HL-60 (cell line): ENCODE results near the gene WDR27.

Source experiments
- DNase-seq, 2 experiments: peaks; one replicate each; pipeline ENCODE4 v3.0.0-alpha.2; 2010 to 2020; ENCODE audit warnings: low read depth in 1 of 2, low spot score in 1 of 2
- H3K27ac ChIP-seq: fragments of 250-450 bp; sonication (Bioruptor Pico); replicated peaks from 2 replicates; pipeline ENCODE4 v1.5.1; 2020; ENCODE audit warnings: mild to moderate bottlenecking, moderate library complexity
- H3K27me3 ChIP-seq: fragments of 250-450 bp; sonication (Bioruptor Pico); 2 replicates; pipeline ENCODE4 v1.5.1; 2021; ENCODE audit warnings: mild to moderate bottlenecking, moderate library complexity; ENCODE audit not compliant: insufficient read depth, poor library complexity, severe bottlenecking
- H3K4me3 ChIP-seq: replicated peaks from 2 replicates; pipeline ENCODE4 v1.5.1; 2011; ENCODE audit warnings: mild to moderate bottlenecking, control low read depth, low read length; ENCODE audit not compliant: insufficient read depth
- GABPA ChIP-seq: IDR thresholded peaks from 2 replicates; pipeline ENCODE4 v1.6.1; 2012; ENCODE audit warnings: low read depth
- POLR2AphosphoS5 ChIP-seq: IDR thresholded peaks from 2 replicates; pipeline ENCODE4 v1.6.1; 2012; ENCODE audit warnings: low read depth
- SPI1 ChIP-seq: IDR thresholded peaks from 2 replicates; pipeline ENCODE4 v1.6.1; 2012; ENCODE audit warnings: low read depth, mild to moderate bottlenecking, borderline replicate concordance
- TF ChIP-seq, protein P1 (sequence below): IDR thresholded peaks from one replicate; pipeline ENCODE4 v1.5.1; 2011; ENCODE audit warnings: low read length, control low read depth, inconsistent platforms; ENCODE audit not compliant: insufficient read depth
- TF ChIP-seq, protein P2 (sequence below): IDR thresholded peaks from 2 replicates; pipeline ENCODE4 v1.6.1; 2012; ENCODE audit warnings: low read depth; ENCODE audit not compliant: insufficient replicate concordance

The WDR27 gene

DNA sequence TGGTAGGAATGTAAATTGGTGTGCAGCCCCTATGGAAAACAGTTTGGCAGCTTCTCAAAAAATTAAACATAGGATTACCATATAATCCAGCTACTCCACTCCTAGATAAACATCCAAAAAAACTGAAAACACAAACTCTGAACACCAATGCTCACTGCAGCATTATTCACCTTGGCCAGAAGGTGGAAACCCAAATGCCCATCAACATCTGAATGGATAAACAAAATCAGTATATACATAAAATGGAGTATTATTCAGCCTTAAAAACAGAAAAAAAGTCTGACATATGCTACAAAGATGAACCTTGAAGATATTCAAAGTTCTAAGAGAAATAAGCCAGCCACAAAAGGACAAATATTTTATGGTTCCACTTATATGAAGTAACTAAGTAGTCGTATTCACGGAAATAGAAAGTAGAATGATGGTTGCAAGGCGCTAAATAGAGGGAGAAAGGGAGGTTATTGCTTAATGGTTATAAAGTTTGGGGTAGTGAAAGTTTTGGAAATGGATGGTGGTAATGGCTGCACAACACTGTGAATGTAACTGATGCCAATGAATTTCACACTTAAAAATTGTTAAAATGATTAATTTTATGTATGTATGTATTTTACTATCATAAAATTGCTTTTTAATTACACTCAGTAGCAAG is 18.5 kb upstream of the WDR27 start:
- no peak for DNase-seq
- Histone ChIP-seq H3K27me3 (no peaks in the 10 kb centered on the region), H3K4me3 (no peak overlapping the region), H3K27ac (no peak overlapping the region)
- TF ChIP-seq SPI1: no peak
- TF ChIP-seq, protein P1, sequence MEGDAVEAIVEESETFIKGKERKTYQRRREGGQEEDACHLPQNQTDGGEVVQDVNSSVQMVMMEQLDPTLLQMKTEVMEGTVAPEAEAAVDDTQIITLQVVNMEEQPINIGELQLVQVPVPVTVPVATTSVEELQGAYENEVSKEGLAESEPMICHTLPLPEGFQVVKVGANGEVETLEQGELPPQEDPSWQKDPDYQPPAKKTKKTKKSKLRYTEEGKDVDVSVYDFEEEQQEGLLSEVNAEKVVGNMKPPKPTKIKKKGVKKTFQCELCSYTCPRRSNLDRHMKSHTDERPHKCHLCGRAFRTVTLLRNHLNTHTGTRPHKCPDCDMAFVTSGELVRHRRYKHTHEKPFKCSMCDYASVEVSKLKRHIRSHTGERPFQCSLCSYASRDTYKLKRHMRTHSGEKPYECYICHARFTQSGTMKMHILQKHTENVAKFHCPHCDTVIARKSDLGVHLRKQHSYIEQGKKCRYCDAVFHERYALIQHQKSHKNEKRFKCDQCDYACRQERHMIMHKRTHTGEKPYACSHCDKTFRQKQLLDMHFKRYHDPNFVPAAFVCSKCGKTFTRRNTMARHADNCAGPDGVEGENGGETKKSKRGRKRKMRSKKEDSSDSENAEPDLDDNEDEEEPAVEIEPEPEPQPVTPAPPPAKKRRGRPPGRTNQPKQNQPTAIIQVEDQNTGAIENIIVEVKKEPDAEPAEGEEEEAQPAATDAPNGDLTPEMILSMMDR: no peak
- TF ChIP-seq, protein P2, sequence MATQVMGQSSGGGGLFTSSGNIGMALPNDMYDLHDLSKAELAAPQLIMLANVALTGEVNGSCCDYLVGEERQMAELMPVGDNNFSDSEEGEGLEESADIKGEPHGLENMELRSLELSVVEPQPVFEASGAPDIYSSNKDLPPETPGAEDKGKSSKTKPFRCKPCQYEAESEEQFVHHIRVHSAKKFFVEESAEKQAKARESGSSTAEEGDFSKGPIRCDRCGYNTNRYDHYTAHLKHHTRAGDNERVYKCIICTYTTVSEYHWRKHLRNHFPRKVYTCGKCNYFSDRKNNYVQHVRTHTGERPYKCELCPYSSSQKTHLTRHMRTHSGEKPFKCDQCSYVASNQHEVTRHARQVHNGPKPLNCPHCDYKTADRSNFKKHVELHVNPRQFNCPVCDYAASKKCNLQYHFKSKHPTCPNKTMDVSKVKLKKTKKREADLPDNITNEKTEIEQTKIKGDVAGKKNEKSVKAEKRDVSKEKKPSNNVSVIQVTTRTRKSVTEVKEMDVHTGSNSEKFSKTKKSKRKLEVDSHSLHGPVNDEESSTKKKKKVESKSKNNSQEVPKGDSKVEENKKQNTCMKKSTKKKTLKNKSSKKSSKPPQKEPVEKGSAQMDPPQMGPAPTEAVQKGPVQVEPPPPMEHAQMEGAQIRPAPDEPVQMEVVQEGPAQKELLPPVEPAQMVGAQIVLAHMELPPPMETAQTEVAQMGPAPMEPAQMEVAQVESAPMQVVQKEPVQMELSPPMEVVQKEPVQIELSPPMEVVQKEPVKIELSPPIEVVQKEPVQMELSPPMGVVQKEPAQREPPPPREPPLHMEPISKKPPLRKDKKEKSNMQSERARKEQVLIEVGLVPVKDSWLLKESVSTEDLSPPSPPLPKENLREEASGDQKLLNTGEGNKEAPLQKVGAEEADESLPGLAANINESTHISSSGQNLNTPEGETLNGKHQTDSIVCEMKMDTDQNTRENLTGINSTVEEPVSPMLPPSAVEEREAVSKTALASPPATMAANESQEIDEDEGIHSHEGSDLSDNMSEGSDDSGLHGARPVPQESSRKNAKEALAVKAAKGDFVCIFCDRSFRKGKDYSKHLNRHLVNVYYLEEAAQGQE: no peak
- TF ChIP-seq GABPA: no peak
- TF ChIP-seq POLR2AphosphoS5: no peak

DNA sequence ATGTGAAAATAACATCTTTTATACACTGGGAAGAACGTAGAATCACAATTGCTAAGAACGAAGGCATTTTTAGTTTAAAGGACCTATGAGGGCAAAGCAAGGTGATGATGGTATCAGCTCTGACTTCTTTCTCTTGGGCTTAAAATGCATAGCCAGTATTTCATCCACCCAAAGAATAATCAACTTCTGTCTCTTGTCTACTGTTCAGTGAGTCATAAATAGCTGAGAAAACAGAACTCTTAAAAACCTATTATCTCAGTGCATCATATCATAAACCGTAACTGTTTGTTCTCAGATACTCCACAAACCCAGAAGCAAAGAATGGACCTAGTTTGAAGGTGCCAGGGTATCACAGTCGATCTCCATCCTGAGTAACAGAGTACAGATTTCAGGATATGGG is 17.3 kb upstream of the WDR27 start:
- H3K4me3 ChIP-seq: no peak overlapping the region
- no peak for TF ChIP-seq SPI1
- TF ChIP-seq, protein P1: no peak
- TF ChIP-seq GABPA: no peak
- no peak for TF ChIP-seq POLR2AphosphoS5
- TF ChIP-seq, protein P2: no peak
- H3K27ac ChIP-seq: no peak overlapping the region
- DNase-seq: no peak
- no peaks in the 10 kb centered on the region for H3K27me3 ChIP-seq

DNA sequence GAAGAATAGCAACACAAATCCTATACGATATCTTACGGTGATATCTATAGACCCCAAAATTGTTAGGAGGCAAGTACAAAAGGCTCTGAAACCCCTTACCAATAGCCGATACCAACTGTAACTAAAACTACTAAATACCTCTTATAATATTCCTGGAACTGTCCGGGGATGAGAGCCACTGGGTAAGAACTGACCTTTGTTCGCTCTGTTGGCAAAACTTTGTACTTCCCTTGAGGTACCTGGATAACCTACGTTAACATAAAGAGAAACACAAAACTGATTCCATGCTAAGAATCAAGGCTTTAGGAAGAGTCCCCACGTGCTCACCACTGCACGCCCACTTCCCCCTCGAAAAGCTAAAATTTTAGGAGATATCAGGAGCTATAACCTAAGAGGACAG is 12.8 kb upstream of the WDR27 start:
- no peak overlapping the region for H3K4me3 ChIP-seq
- TF ChIP-seq GABPA (no peak), SPI1 (no peak), POLR2AphosphoS5 (no peak)
- TF ChIP-seq, protein P2: no peak
- TF ChIP-seq, protein P1: no peak
- H3K27me3 ChIP-seq: no peaks in the 10 kb centered on the region
- no peak overlapping the region for H3K27ac ChIP-seq
- no peak for DNase-seq
